Mesenchymal stem cell (in vitro differentiated cells and primary cell): ENCODE measurements around the gene RBMS1.
A peak's percentile ranks its signal among the peaks of the same experiment; 100 is the strongest.

Source experiments
- DNase-seq: peaks from one replicate; pipeline ENCODE4 v3.0.0-alpha.2; 2013
- H2AFZ ChIP-seq: one replicate; pipeline ENCODE4 v1.6.1; 2013; ENCODE audit warnings: low read depth, mild to moderate bottlenecking, control low read depth, inconsistent platforms, low read length, moderate library complexity
- H2AK5ac ChIP-seq: 2 replicates; pipeline ENCODE4 v1.6.1; 2013; ENCODE audit warnings: low read length, moderate library complexity, mild to moderate bottlenecking, inconsistent platforms; ENCODE audit not compliant: severe bottlenecking
- H2BK120ac ChIP-seq: one replicate; pipeline ENCODE4 v1.6.1; 2013; ENCODE audit warnings: low read depth, mild to moderate bottlenecking, inconsistent platforms, low read length, moderate library complexity
- H2BK12ac ChIP-seq, 2 experiments: one replicate each; pipeline ENCODE4 v1.6.1; 2013; ENCODE audit warnings: inconsistent platforms in 2 of 2, low read length in 2 of 2, mild to moderate bottlenecking in 2 of 2, moderate library complexity in 2 of 2, control low read depth in 1 of 2
- H2BK15ac ChIP-seq: one replicate; pipeline ENCODE4 v1.6.1; 2013; ENCODE audit warnings: mild to moderate bottlenecking, low read depth, inconsistent platforms; ENCODE audit not compliant: poor library complexity, severe bottlenecking
- H2BK5ac ChIP-seq: 2 replicates; pipeline ENCODE4 v1.6.1; 2013; ENCODE audit warnings: low read depth, mild to moderate bottlenecking, low read length, control low read depth, inconsistent platforms; ENCODE audit not compliant: poor library complexity, severe bottlenecking
- H3K14ac ChIP-seq, 2 experiments: one replicate each; pipeline ENCODE4 v1.6.1; 2013; ENCODE audit warnings: inconsistent platforms in 2 of 2, low read length in 2 of 2, control low read depth in 1 of 2, mild to moderate bottlenecking in 1 of 2, moderate library complexity in 1 of 2
- H3K18ac ChIP-seq, 2 experiments: one replicate each; pipeline ENCODE4 v1.6.1; 2013; ENCODE audit warnings: inconsistent platforms in 2 of 2, low read length in 2 of 2, control low read depth in 1 of 2, low read depth in 1 of 2, mild to moderate bottlenecking in 1 of 2
- H3K23ac ChIP-seq, 2 experiments: one replicate each; pipeline ENCODE4 v1.6.1; 2013; ENCODE audit warnings: inconsistent platforms in 2 of 2, low read length in 2 of 2, mild to moderate bottlenecking in 2 of 2, moderate library complexity in 2 of 2, control low read depth in 1 of 2
- H3K27ac ChIP-seq: 2 replicates; pipeline ENCODE4 v1.5.1; 2013; ENCODE audit warnings: mild to moderate bottlenecking, moderate library complexity, low read length, control low read depth, inconsistent platforms; ENCODE audit not compliant: poor library complexity, severe bottlenecking
- H3K27me3 ChIP-seq, 2 experiments: 2 replicates each; pipeline versions ENCODE4 v1.6.1 to v1.7.0; 2013; ENCODE audit warnings: low read length in 2 of 2, mild to moderate bottlenecking in 2 of 2, moderate library complexity in 2 of 2, control low read depth in 1 of 2, inconsistent platforms in 1 of 2; ENCODE audit not compliant: control insufficient read depth in 1 of 2, insufficient read depth in 1 of 2
- H3K36me3 ChIP-seq, 2 experiments: 2 replicates each; pipeline versions ENCODE4 v1.6.1 to v1.7.0; 2013; ENCODE audit warnings: low read length in 2 of 2, control low read depth in 1 of 2, inconsistent platforms in 1 of 2, low read depth in 1 of 2, mild to moderate bottlenecking in 1 of 2; ENCODE audit not compliant: insufficient read depth in 2 of 2, control insufficient read depth in 1 of 2
- H3K4ac ChIP-seq, 2 experiments: one replicate each; pipeline ENCODE4 v1.6.1; 2013; ENCODE audit warnings: inconsistent platforms in 2 of 2, low read length in 2 of 2, mild to moderate bottlenecking in 2 of 2, moderate library complexity in 2 of 2, control low read depth in 1 of 2, low read depth in 1 of 2
- H3K4me1 ChIP-seq: 2 replicates; pipeline ENCODE4 v1.6.1; 2013; ENCODE audit warnings: low read depth, low read length, control low read depth; ENCODE audit not compliant: control insufficient read depth, insufficient read depth
- H3K4me2 ChIP-seq: 2 replicates; pipeline ENCODE4 v1.6.1; 2013; ENCODE audit warnings: low read length, mild to moderate bottlenecking, inconsistent platforms; ENCODE audit not compliant: poor library complexity, severe bottlenecking
- H3K4me3 ChIP-seq, 2 experiments: 2 replicates each; pipeline versions ENCODE4 v1.5.1 to v1.7.0; 2013; ENCODE audit warnings: low read length in 2 of 2, mild to moderate bottlenecking in 2 of 2, control low read depth in 1 of 2, low read depth in 1 of 2; ENCODE audit not compliant: insufficient read depth in 1 of 2
- H3K79me1 ChIP-seq: replicated peaks from 2 replicates; pipeline ENCODE4 v1.6.1; 2013; ENCODE audit warnings: mild to moderate bottlenecking, control low read depth, low read length, inconsistent platforms; ENCODE audit not compliant: poor library complexity, severe bottlenecking
- H3K9ac ChIP-seq: 2 replicates; pipeline ENCODE4 v1.7.0; 2013; ENCODE audit warnings: mild to moderate bottlenecking, low read length, moderate library complexity
- H3K9me3 ChIP-seq: 2 replicates; pipeline ENCODE4 v1.7.0; 2013; ENCODE audit warnings: mild to moderate bottlenecking, low read length; ENCODE audit not compliant: control insufficient read depth
- H4K8ac ChIP-seq: one replicate; pipeline ENCODE4 v1.6.1; 2013; ENCODE audit warnings: inconsistent platforms, mild to moderate bottlenecking, low read length, moderate library complexity
- H4K91ac ChIP-seq: one replicate; pipeline ENCODE4 v1.6.1; 2013; ENCODE audit warnings: mild to moderate bottlenecking, low read length, inconsistent platforms
- WGBS: methylation state at CpG from one replicate; pipeline ENCODE4 v1.1.7; 2013; ENCODE audit warnings: mixed read lengths; 5-methylcytosine and 5-hydroxymethylcytosine counted together

The RBMS1 gene

GRCh38 chr2:160408173-160408958, 85.2 kb downstream of the RBMS1 start:
- Histone ChIP-seq H3K4me1 (peaks cover 9% of the 10 kb centered on the region), H2AFZ (no peak overlapping the region), H2BK12ac (peak overlapping the region; percentile 15 to 78), H3K4me2 (peak overlapping the region; percentile 69), H4K8ac (peak overlapping the region; percentile 88), H3K27ac (peak overlapping the region; percentile 92), H3K18ac (peak overlapping the region; percentile 67 to 93), H3K9ac (peak overlapping the region; percentile 93), H4K91ac (peak overlapping the region; percentile 87), H2BK15ac (peak overlapping the region; percentile 57), H3K14ac (peak overlapping the region in 1 of 2 experiments; percentile 55), H3K79me1 (peaks cover 1% of the 10 kb centered on the region), H3K23ac (no peak overlapping the region), H2AK5ac (peak overlapping the region; percentile 87), H3K27me3 (no peaks in the 10 kb centered on the region), H3K9me3 (no peaks in the 10 kb centered on the region), H3K4me3 (peak overlapping the region; percentile 75 to 87), H3K4ac (peak overlapping the region; percentile 70 to 94), H3K36me3 (peaks cover 0 to 15% of the 10 kb centered on the region in 2 experiments), H2BK5ac (peak overlapping the region; percentile 51), H2BK120ac (peak overlapping the region; percentile 75)
- WGBS: 10% methylated on average over 34 of the region's 34 CpGs
- DNase-seq: peak; percentile 63

GRCh38 chr2:160407393-160408172, 86.0 kb downstream of the RBMS1 start:
- H3K4me3 ChIP-seq: peak overlapping the region; percentile 87 to 97
- H3K18ac ChIP-seq: peak overlapping the region; percentile 93 to 96
- H3K27ac ChIP-seq: peak overlapping the region; percentile 92
- H2BK15ac ChIP-seq: peak overlapping the region; percentile 82
- H4K8ac ChIP-seq: peak overlapping the region; percentile 88
- H3K4ac ChIP-seq: peak overlapping the region; percentile 94 to 95
- no peaks in the 10 kb centered on the region for H3K9me3 ChIP-seq
- H4K91ac ChIP-seq: peak overlapping the region; percentile 95
- under 1% methylated on average over 36 of the region's 120 CpGs for WGBS
- H3K14ac ChIP-seq: peak overlapping the region in 1 of 2 experiments; percentile 96
- peak overlapping the region in 1 of 2 experiments; percentile 85 for H3K23ac ChIP-seq
- peaks cover 1% of the 10 kb centered on the region for H3K79me1 ChIP-seq
- H2BK12ac ChIP-seq: peak overlapping the region; percentile 45 to 90
- peak overlapping the region; percentile 70 for H2BK5ac ChIP-seq
- peak overlapping the region; percentile 98 for H3K9ac ChIP-seq
- peak overlapping the region; percentile 69 for H3K4me2 ChIP-seq
- H2BK120ac ChIP-seq: peak overlapping the region; percentile 95
- H3K27me3 ChIP-seq: no peaks in the 10 kb centered on the region
- peaks cover 0 to 15% of the 10 kb centered on the region in 2 experiments for H3K36me3 ChIP-seq
- no peak overlapping the region for H2AK5ac ChIP-seq
- H2AFZ ChIP-seq: peak overlapping the region; percentile 62
- peak; percentile 62 for DNase-seq
- H3K4me1 ChIP-seq: peaks cover 9% of the 10 kb centered on the region

GRCh38 chr2:160406591-160407392, 86.8 kb downstream of the RBMS1 start:
- H2BK5ac ChIP-seq: peak overlapping the region; percentile 60
- H2BK12ac ChIP-seq: peak overlapping the region in 1 of 2 experiments; percentile 90
- no peak overlapping the region for H2AFZ ChIP-seq
- peak overlapping the region; percentile 87 to 97 for H3K4me3 ChIP-seq
- H3K4ac ChIP-seq: peak overlapping the region; percentile 55 to 95
- H3K36me3 ChIP-seq: peaks cover 0 to 15% of the 10 kb centered on the region in 2 experiments
- peaks cover 1% of the 10 kb centered on the region for H3K79me1 ChIP-seq
- no peaks in the 10 kb centered on the region for H3K27me3 ChIP-seq
- peak overlapping the region; percentile 98 for H3K9ac ChIP-seq
- H3K4me2 ChIP-seq: peak overlapping the region; percentile 40
- peak overlapping the region; percentile 95 for H2BK120ac ChIP-seq
- H3K23ac ChIP-seq: peak overlapping the region; percentile 79 to 85
- peak overlapping the region; percentile 93 to 96 for H3K18ac ChIP-seq
- H3K14ac ChIP-seq: peak overlapping the region in 1 of 2 experiments; percentile 96
- peak overlapping the region; percentile 80 for H4K8ac ChIP-seq
- no peak overlapping the region for H2AK5ac ChIP-seq
- peak overlapping the region; percentile 79 for H3K27ac ChIP-seq
- H4K91ac ChIP-seq: peak overlapping the region; percentile 95
- H2BK15ac ChIP-seq: peak overlapping the region; percentile 82
- WGBS: 1% methylated on average over 34 of the region's 39 CpGs
- peak; percentile 89 for DNase-seq
- peaks cover 9% of the 10 kb centered on the region for H3K4me1 ChIP-seq
- no peaks in the 10 kb centered on the region for H3K9me3 ChIP-seq
